ENCODE measurements around the gene CDH4. TPM values are rescaled to one million over a fixed set of nuclear protein-coding genes. Genes with fewer than 3 reads are reported as not detected.

The CDH4 gene
- total RNA-seq, 1 experiment from 2014 or later: not detected

DNA sequence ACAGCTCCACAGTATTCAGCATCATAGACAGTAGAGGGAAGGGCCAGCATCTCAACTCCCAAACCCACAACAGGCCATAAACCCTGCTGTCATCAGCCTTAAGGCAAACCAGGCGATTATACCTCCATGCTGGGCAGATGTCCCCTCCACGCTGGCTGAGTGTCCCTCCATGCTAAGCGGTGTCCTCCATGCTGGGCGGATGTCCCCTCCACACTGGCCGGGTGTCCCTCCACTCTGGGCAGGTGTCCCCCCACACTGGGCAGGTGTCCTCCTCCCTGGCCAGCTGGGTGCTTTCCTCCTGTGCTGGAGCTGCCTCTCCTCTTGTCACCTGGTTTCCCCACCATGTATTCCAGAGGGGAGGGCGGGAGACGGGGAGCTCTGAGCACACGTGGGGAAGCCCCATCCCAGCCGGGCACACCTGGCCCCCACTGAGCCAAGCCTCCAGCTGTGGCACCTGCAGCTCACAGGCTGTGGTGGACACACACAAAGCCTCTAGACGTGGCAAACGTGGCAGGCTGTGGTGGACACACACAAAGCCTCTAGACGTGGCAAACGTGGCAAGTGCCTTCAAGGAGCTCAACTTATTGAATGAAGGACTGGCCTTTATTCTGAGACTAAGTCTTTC lies 616.5 kb downstream of the CDH4 start:
- CTCF ChIA-PET: no interaction called here
- Histone ChIP-seq H3K27me3 (ENCODE audit: control insufficient read depth, insufficient read depth, low read length) (peaks cover 4% of the 10 kb centered on the region; the same call in 1 of the 2 replicates), H3K27ac (ENCODE audit: low read length) (no peak overlapping the region), H3K36me3 (ENCODE audit: control insufficient read depth, insufficient read depth, low read length) (no peaks in the 10 kb centered on the region), H3K4me3 (ENCODE audit: low read depth in 2 of 2, low read length in 2 of 2) (no peak overlapping the region), H3K9me3 (ENCODE audit: control insufficient read depth, insufficient read depth, low read depth, low read length) (no peaks in the 10 kb centered on the region), H3K4me1 (ENCODE audit: control insufficient read depth, insufficient read depth, low read length) (no peaks in the 10 kb centered on the region; the same call in 1 of the 2 replicates)
- POLR2A ChIA-PET: no interaction called here
- intact Hi-C loops (cut with micrococcal nuclease; ENCODE audit: unreplicated experiment) (no loop called here), in situ Hi-C loops (cut with HindIII; ENCODE audit: low pct_unique_long_range_greater_than_20kb, low sequenced_read_pairs) (no loop called here)
- no TSS peak for BruUV-seq (replicated peaks)
- TF ChIP-seq, protein P1, sequence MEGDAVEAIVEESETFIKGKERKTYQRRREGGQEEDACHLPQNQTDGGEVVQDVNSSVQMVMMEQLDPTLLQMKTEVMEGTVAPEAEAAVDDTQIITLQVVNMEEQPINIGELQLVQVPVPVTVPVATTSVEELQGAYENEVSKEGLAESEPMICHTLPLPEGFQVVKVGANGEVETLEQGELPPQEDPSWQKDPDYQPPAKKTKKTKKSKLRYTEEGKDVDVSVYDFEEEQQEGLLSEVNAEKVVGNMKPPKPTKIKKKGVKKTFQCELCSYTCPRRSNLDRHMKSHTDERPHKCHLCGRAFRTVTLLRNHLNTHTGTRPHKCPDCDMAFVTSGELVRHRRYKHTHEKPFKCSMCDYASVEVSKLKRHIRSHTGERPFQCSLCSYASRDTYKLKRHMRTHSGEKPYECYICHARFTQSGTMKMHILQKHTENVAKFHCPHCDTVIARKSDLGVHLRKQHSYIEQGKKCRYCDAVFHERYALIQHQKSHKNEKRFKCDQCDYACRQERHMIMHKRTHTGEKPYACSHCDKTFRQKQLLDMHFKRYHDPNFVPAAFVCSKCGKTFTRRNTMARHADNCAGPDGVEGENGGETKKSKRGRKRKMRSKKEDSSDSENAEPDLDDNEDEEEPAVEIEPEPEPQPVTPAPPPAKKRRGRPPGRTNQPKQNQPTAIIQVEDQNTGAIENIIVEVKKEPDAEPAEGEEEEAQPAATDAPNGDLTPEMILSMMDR (IDR thresholded peaks at IDR 0.05): no peak
- TF ChIP-seq, protein P2, sequence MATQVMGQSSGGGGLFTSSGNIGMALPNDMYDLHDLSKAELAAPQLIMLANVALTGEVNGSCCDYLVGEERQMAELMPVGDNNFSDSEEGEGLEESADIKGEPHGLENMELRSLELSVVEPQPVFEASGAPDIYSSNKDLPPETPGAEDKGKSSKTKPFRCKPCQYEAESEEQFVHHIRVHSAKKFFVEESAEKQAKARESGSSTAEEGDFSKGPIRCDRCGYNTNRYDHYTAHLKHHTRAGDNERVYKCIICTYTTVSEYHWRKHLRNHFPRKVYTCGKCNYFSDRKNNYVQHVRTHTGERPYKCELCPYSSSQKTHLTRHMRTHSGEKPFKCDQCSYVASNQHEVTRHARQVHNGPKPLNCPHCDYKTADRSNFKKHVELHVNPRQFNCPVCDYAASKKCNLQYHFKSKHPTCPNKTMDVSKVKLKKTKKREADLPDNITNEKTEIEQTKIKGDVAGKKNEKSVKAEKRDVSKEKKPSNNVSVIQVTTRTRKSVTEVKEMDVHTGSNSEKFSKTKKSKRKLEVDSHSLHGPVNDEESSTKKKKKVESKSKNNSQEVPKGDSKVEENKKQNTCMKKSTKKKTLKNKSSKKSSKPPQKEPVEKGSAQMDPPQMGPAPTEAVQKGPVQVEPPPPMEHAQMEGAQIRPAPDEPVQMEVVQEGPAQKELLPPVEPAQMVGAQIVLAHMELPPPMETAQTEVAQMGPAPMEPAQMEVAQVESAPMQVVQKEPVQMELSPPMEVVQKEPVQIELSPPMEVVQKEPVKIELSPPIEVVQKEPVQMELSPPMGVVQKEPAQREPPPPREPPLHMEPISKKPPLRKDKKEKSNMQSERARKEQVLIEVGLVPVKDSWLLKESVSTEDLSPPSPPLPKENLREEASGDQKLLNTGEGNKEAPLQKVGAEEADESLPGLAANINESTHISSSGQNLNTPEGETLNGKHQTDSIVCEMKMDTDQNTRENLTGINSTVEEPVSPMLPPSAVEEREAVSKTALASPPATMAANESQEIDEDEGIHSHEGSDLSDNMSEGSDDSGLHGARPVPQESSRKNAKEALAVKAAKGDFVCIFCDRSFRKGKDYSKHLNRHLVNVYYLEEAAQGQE (IDR thresholded peaks at IDR 0.05; ENCODE audit: insufficient read depth in 1 of 2, low read depth in 2 of 2, low read length in 1 of 2): no peak
- no peak for ATAC-seq
- no peak for DNase-seq (ENCODE audit: low read depth, low spot score)

DNA sequence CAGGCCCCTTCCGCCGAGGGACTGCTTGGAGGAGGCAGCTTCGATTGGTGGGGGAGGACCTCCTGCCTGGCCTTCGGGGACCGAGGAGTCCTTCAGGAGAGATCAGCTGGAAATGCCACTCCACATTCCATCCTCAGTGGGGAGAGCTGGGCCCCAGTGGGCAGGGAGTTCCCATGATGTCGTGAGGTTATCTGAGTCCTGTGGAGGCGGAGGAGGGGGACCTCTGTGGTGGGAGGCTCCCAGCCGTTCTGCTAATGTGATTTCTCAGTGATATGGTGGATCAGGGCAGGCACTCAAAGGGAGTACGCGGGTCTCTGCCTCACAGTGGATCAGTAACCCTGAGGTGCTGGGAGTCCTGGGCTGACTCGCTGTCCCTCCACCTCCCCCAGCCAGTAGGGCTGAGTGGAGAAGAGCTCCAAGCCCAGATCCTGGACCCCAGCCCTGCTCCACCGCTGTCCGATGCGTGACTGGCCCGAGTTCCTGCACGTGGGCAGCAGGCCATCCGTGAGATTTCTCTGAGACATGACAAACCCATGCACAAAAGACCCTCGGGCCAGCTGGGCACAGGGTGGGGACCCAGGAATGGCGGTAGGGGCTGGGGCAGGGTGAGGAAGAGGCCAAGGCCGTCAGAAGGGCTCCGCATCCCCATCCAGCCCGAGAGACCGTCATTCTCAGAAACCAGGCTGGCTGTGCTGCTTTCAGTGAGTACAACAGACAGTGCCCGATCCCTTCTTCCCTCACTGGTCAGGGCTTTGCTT lies 617.9 kb downstream of the CDH4 start:
- BruUV-seq (replicated peaks): no TSS peak
- ChIA-PET CTCF (no interaction called here), POLR2A (no interaction called here)
- H3K27ac ChIP-seq (ENCODE audit: low read length): no peak overlapping the region
- DNase-seq (ENCODE audit: low read depth, low spot score) (no peak), ATAC-seq (no peak)
- TF ChIP-seq, protein P2 (IDR thresholded peaks at IDR 0.05; ENCODE audit: insufficient read depth in 1 of 2, low read depth in 2 of 2, low read length in 1 of 2): no peak
- TF ChIP-seq POLR2AphosphoS5 (IDR thresholded peaks at IDR 0.05; ENCODE audit: low read depth, low read length) (no peak), SIN3A (IDR thresholded peaks at IDR 0.05; ENCODE audit: borderline replicate concordance, insufficient read depth, low read depth, low read length) (no peak), TCF7L2 (IDR thresholded peaks at IDR 0.05; ENCODE audit: low read depth, low read length) (no peak)
- TF ChIP-seq, protein P1 (IDR thresholded peaks at IDR 0.05): no peak
- H3K36me3 ChIP-seq (ENCODE audit: control insufficient read depth, insufficient read depth, low read length): no peaks in the 10 kb centered on the region
- H3K27me3 ChIP-seq (ENCODE audit: control insufficient read depth, insufficient read depth, low read length): peaks cover 4% of the 10 kb centered on the region; the same call in 1 of the 2 replicates
- in situ Hi-C loops (cut with HindIII; ENCODE audit: low pct_unique_long_range_greater_than_20kb, low sequenced_read_pairs): no loop called here
- no peaks in the 10 kb centered on the region for H3K9me3 ChIP-seq (ENCODE audit: control insufficient read depth, insufficient read depth, low read depth, low read length)
- intact Hi-C loops (cut with micrococcal nuclease; ENCODE audit: unreplicated experiment): no loop called here
- H3K4me3 ChIP-seq (ENCODE audit: low read depth in 2 of 2, low read length in 2 of 2): no peak overlapping the region
- no peaks in the 10 kb centered on the region for H3K4me1 ChIP-seq (ENCODE audit: control insufficient read depth, insufficient read depth, low read length)
